ENCODE results near the gene SP6.

- TF ChIP-seq NFE2L2 (IDR thresholded peaks at IDR 0.05; ENCODE audit: low read depth, low read length) (no peak), USF2 (IDR thresholded peaks at IDR 0.05; ENCODE audit: low read depth, low read length) (no peak), CTCF (conservative IDR thresholded peaks at IDR 0.05; ENCODE audit: low read depth, low read length) (no peak), MXI1 (IDR thresholded peaks at IDR 0.05; ENCODE audit: borderline replicate concordance, low read depth, low read length) (no peak), MAZ (IDR thresholded peaks at IDR 0.05; ENCODE audit: borderline replicate concordance, low read depth, low read length) (no peak), RFX5 (IDR thresholded peaks at IDR 0.05; ENCODE audit: low read depth, low read length) (no peak), POLR2A (IDR thresholded peaks at IDR 0.05; ENCODE audit: low read depth, low read length) (no peak), FOS (IDR thresholded peaks at IDR 0.05; ENCODE audit: low read depth, low read length) (no peak), BHLHE40 (IDR thresholded peaks at IDR 0.05; ENCODE audit: low read depth, low read length) (no peak), CEBPB (IDR thresholded peaks at IDR 0.05; ENCODE audit: low read depth, low read length) (no peak), RAD21 (IDR thresholded peaks at IDR 0.05; ENCODE audit: low read length) (no peak), SMC3 (IDR thresholded peaks at IDR 0.05; ENCODE audit: low read depth, low read length) (no peak)
- TF ChIP-seq, protein P1, sequence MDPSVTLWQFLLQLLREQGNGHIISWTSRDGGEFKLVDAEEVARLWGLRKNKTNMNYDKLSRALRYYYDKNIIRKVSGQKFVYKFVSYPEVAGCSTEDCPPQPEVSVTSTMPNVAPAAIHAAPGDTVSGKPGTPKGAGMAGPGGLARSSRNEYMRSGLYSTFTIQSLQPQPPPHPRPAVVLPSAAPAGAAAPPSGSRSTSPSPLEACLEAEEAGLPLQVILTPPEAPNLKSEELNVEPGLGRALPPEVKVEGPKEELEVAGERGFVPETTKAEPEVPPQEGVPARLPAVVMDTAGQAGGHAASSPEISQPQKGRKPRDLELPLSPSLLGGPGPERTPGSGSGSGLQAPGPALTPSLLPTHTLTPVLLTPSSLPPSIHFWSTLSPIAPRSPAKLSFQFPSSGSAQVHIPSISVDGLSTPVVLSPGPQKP (IDR thresholded peaks at IDR 0.05; ENCODE audit: borderline replicate concordance, low read depth, low read length): no peak
Observed at GRCh38 chr17:47800686-47801085, 50.3 kb downstream of the SP6 start.
